Retinal pigment epithelial cell (primary cell): Measurements from ENCODE around the gene PPIF.
A peak's percentile ranks its signal among the peaks of the same experiment; 100 is the strongest.

ENCODE experiments used
- DNase-seq: peaks from one replicate; pipeline ENCODE4 v3.0.0-alpha.2; 2010; ENCODE audit warnings: low read depth
- H3K4me3 ChIP-seq: 2 replicates; pipeline ENCODE4 v1.5.1; 2011; ENCODE audit warnings: mild to moderate bottlenecking, low read length, control low read depth, moderate library complexity
- TF ChIP-seq, protein P1 (sequence below): conservative IDR thresholded peaks from 2 replicates; pipeline ENCODE4 v1.5.1; 2011; ENCODE audit warnings: low read depth, low read length, control low read depth, inconsistent platforms

The PPIF gene

DNA sequence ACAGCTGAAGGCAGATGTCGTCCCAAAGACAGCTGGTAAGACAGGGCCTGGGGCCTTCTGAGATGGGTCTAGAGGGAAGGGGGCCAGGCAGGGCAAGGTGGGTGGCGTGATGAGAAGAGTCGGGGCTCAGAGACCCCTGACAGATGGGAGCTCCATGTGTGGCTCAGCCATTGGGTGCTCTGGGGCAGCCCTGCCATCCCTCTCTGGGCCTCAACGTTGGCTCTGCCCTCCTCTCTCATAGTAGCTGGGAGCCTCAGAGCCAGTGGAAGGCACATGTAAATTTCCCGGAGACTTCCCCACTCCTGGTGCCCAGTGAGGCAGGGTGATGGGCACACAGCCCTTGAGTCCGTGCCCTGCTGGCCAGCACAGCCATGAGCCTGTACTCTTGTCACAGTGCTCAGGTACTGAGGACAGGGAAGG lies 1.8 kb downstream of the PPIF start:
- TF ChIP-seq, protein P1, sequence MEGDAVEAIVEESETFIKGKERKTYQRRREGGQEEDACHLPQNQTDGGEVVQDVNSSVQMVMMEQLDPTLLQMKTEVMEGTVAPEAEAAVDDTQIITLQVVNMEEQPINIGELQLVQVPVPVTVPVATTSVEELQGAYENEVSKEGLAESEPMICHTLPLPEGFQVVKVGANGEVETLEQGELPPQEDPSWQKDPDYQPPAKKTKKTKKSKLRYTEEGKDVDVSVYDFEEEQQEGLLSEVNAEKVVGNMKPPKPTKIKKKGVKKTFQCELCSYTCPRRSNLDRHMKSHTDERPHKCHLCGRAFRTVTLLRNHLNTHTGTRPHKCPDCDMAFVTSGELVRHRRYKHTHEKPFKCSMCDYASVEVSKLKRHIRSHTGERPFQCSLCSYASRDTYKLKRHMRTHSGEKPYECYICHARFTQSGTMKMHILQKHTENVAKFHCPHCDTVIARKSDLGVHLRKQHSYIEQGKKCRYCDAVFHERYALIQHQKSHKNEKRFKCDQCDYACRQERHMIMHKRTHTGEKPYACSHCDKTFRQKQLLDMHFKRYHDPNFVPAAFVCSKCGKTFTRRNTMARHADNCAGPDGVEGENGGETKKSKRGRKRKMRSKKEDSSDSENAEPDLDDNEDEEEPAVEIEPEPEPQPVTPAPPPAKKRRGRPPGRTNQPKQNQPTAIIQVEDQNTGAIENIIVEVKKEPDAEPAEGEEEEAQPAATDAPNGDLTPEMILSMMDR = no peak
- peak overlapping the region; percentile 2 for H3K4me3 ChIP-seq
- no peak for DNase-seq

DNA sequence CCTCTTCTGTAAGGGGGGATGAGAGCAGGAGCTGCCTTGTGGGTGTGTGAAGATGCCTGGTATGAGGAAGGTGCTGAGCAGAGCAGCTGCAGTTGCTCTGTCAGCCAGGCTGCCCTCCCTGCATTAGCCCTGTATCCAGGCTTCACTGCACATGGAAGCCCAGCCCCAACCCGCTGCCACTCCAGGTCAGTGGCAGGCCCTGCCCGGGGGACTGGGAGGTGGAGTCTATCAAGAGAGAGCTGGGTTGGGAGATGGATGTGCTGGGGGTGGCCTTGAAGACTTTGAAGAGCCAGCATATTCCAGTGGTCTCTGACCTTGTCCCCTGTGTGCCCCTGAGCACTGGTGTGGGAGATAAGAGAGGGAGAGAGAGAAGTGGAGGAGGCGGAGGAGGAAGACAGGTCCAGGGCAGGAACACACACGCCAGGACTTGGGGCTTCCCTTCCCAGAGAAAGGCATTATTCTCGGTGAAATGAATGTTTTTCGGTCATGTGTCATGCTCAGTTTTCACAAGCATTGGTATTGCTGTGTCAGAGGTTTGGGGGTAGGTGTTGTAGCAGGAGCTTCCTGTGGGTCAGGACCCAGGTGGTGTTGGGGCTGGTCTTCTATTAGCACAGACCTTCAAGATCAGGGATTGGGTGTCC lies 2.6 kb downstream of the PPIF start:
- H3K4me3 ChIP-seq = no peak overlapping the region
- no peak for DNase-seq
- TF ChIP-seq, protein P1 = no peak

- DNase-seq = no peak
Observed at GRCh38 chr10:79350407-79351154, 3.3 kb downstream of the PPIF start.

DNA sequence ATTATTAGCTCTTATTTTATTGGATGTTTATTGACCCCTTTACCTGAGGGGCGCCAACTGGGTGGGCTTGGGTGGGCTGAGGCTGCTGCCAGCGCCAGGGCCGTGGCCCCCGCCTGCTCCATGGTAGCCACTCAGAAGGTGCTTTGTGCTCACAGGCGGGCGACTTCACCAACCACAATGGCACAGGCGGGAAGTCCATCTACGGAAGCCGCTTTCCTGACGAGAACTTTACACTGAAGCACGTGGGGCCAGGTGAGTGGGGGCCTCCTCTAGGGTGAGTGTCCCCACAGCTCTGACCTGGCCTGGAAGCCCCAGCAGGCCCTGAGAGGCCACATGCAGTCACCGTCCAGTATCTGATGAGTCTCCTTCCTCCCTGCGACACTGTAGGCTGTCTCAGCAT lies 4.1 kb downstream of the PPIF start:
- no peak for DNase-seq
- TF ChIP-seq, protein P1 = no peak
- H3K4me3 ChIP-seq = no peak overlapping the region

More at GRCh38 chr10:79350407-79351154, 3.3 kb downstream of the PPIF start:
- TF ChIP-seq, protein P1 = no peak
- no peak overlapping the region for H3K4me3 ChIP-seq

GRCh38 chr10:79352035-79352877 lies 5.0 kb downstream of the PPIF start:
- no peak overlapping the region for H3K4me3 ChIP-seq
- no peak for DNase-seq
- TF ChIP-seq, protein P1 = no peak

- no peak for DNase-seq
- H3K4me3 ChIP-seq = no peak overlapping the region
- TF ChIP-seq, protein P1 = no peak
Observed at GRCh38 chr10:79353000-79353406, 5.7 kb downstream of the PPIF start.
